Left lung (tissue), 10 donors: ENCODE data around the gene SLC27A5. TPM values are rescaled to one million over a fixed set of nuclear protein-coding genes. Genes with fewer than 3 reads are reported as not detected.

Experiments used
- ATAC-seq: fragments of 200-7000 bp; cut with Tn5 transposase; one replicate; pipeline ENCODE4 v1.9.1; 2020; ENCODE audit warnings: moderate library complexity
- DNase-seq, 4 donors: peaks; one replicate each; pipeline ENCODE4 v3.0.0-alpha.2; 2013 to 2020
- H3K27ac ChIP-seq, 2 donors: fragments of 200-600 bp; sonication (generic) in 1 of 2; one replicate each; pipeline versions ENCODE4 v1.5.0 to v1.8.0; 2020 to 2021
- H3K27me3 ChIP-seq, 2 donors: fragments of 200-600 bp; sonication (generic) in 1 of 2; one replicate each; pipeline versions ENCODE4 v1.5.0 to v1.8.0; 2020 to 2021
- H3K36me3 ChIP-seq, 2 donors: fragments of 200-600 bp; sonication (generic) in 1 of 2; one replicate each; pipeline versions ENCODE4 v1.5.0 to v1.8.0; 2020 to 2021
- H3K4me1 ChIP-seq, 2 donors: fragments of 200-600 bp; one replicate each; pipeline ENCODE4 v1.8.0; 2021
- H3K4me3 ChIP-seq, 2 donors: fragments of 200-600 bp; sonication (generic) in 1 of 2; one replicate each; pipeline versions ENCODE4 v1.5.0 to v1.8.0; 2020 to 2021; ENCODE audit warnings: mild to moderate bottlenecking in 1 of 2
- H3K9me3 ChIP-seq, 2 donors: fragments of 200-600 bp; sonication (generic) in 1 of 2; one replicate each; pipeline versions ENCODE4 v1.5.0 to v1.8.0; 2020 to 2021
- CTCF ChIP-seq, 2 donors: fragments of 200-600 bp; sonication (generic) in 1 of 2; IDR thresholded peaks; one replicate each; pipeline versions ENCODE4 v1.5.0 to v1.8.0; 2021; ENCODE audit warnings: antibody characterized with exemption in 2 of 2
- intact Hi-C, 2 donors: fragments of 100-400 bp; cut with DNase I; formaldehyde crosslinking; loops; one replicate each; pipeline versions ENCODE4 v1.11.2 to v1.14.2; 2022
- polyA plus RNA-seq, 6 donors: library from polyadenylated mRNA; unstranded; fragments of 120-200 nt; gene quantifications; one replicate each; pipeline ENCODE4 v1.2.1, GENCODE V29; 2013; ENCODE audit not compliant: insufficient read length in 6 of 6
- total RNA-seq, 2 donors: library from RNA; stranded (reverse); fragmentation: NEBNext Ultra II Directional; extraction: Animal tissue kit (Norgen Biotek cat#: 25700); gene quantifications; one replicate each; pipeline ENCODE4 v1.2.1, GENCODE V29; 2021
- donor health status: DM: no; HTN: yes; CAD: no.
- donor health status: DM: no; HTN: no; CAD: no.

The SLC27A5 gene
- total and polyA plus RNA-seq, 8 donors = 6.2 to 11.8 (median 8.1) TPM

GRCh38 chr19:58460039-58460438 is 51.8 kb downstream of the SLC27A5 start:
- no peak for TF ChIP-seq CTCF (IDR thresholded peaks at IDR 0.05)
- intact Hi-C loops = no loop called here
- DNase-seq = no peak
- no peaks in the 10 kb centered on the region for H3K27me3 ChIP-seq
- H3K4me3 ChIP-seq = no peak overlapping the region
- H3K36me3 ChIP-seq = peaks cover 0 to 21% of the 10 kb centered on the region in 2 donors
- no peaks in the 10 kb centered on the region for H3K4me1 ChIP-seq
- H3K9me3 ChIP-seq = no peaks in the 10 kb centered on the region
- ATAC-seq = no peak
- H3K27ac ChIP-seq = no peak overlapping the region

DNA sequence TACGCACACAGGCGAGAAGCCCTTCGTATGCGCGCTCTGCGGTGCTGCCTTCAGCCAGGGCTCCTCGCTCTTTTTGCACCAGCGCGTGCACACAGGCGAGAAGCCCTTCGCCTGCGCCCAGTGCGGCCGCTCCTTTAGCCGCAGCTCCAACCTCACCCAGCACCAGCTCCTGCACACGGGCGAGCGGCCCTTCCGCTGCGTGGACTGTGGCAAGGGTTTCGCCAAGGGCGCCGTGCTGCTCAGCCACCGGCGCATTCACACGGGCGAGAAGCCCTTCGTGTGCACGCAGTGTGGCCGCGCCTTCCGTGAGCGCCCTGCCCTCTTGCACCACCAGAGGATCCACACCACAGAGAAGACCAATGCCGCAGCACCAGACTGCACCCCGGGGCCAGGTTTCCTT is 55.7 kb downstream of the SLC27A5 start:
- peaks cover 0 to 6% of the 10 kb centered on the region in 2 donors for H3K4me1 ChIP-seq
- H3K27ac ChIP-seq = no peak overlapping the region
- no peak for ATAC-seq
- no peak for TF ChIP-seq CTCF (IDR thresholded peaks at IDR 0.05)
- no peak overlapping the region for H3K4me3 ChIP-seq
- no peaks in the 10 kb centered on the region for H3K27me3 ChIP-seq
- peaks cover 0 to 36% of the 10 kb centered on the region in 2 donors for H3K36me3 ChIP-seq
- H3K9me3 ChIP-seq = no peaks in the 10 kb centered on the region
- intact Hi-C loops = no loop called here
- DNase-seq = no peak

DNA sequence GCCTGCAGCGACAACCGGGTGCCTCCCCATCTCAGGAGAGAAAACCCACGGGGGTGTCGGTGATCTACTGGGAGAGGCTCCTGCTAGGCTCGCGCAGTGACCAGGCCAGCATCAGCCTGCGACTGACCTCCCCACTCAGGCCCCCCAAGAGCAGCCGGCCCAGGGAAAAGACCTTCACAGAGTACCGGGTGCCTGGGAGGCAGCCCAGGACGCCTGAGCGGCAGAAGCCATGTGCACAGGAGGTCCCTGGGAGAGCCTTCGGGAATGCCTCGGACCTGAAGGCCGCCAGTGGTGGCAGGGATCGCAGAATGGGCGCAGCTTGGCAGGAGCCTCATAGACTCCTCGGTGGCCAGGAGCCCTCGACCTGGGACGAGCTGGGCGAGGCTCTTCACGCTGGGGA is 56.5 kb downstream of the SLC27A5 start:
- H3K27me3 ChIP-seq = no peaks in the 10 kb centered on the region
- no peak overlapping the region for H3K4me3 ChIP-seq
- peaks cover 0 to 36% of the 10 kb centered on the region in 2 donors for H3K36me3 ChIP-seq
- no peak for TF ChIP-seq CTCF (IDR thresholded peaks at IDR 0.05)
- ATAC-seq (no peak), DNase-seq (no peak)
- H3K9me3 ChIP-seq = no peaks in the 10 kb centered on the region
- intact Hi-C loops = no loop called here
- H3K4me1 ChIP-seq = peaks cover 0 to 11% of the 10 kb centered on the region in 2 donors
- H3K27ac ChIP-seq = no peak overlapping the region

GRCh38 chr19:58453743-58454142 is 58.0 kb downstream of the SLC27A5 start:
- peaks cover 0 to 6% of the 10 kb centered on the region in 2 donors for H3K9me3 ChIP-seq
- H3K4me1 ChIP-seq = peaks cover 0 to 11% of the 10 kb centered on the region in 2 donors
- peaks cover 0 to 2% of the 10 kb centered on the region in 2 donors for H3K27me3 ChIP-seq
- no peak overlapping the region for H3K4me3 ChIP-seq
- H3K27ac ChIP-seq = no peak overlapping the region
- no peak for ATAC-seq
- TF ChIP-seq CTCF (IDR thresholded peaks at IDR 0.05) = no peak
- intact Hi-C loops = no loop called here
- no peak for DNase-seq
- peaks cover 0 to 36% of the 10 kb centered on the region in 2 donors for H3K36me3 ChIP-seq

- no peak for TF ChIP-seq CTCF (IDR thresholded peaks at IDR 0.05)
- Histone ChIP-seq H3K9me3 (peaks cover 0 to 16% of the 10 kb centered on the region in 2 donors), H3K27me3 (peaks cover 0 to 18% of the 10 kb centered on the region in 2 donors), H3K4me1 (peaks cover 0 to 11% of the 10 kb centered on the region in 2 donors), H3K36me3 (peaks cover 0 to 28% of the 10 kb centered on the region in 2 donors), H3K27ac (peak within 1 kb of the TSS in 1 of 2 donors; percentile 53), H3K4me3 (peak within 1 kb of the TSS; percentile 94 to 99)
- peak; percentile 93 to 98 (median 97) for DNase-seq
- intact Hi-C loops = no loop called here
- ATAC-seq = peak; percentile 99
Observed at GRCh38 chr19:58451358-58452101, 60.3 kb downstream of the SLC27A5 start, which contains the start of gene ZNF324B. ZNF324B (plus strand) TSS chr19:58451622; CDS start chr19:58453702, 2,080 bp downstream.
